Nucleus accumbens (tissue), 56 donors: ENCODE data around the gene FAM50A.

Experiments
- DNase-seq, 56 donors: peaks; one replicate each; lab custom pipeline; 2025; lab: John Stamatoyannopoulos, UW

FAM50A gene

GRCh38 chrX:154459832-154460231, 15.9 kb downstream of the FAM50A start:
- no peak for DNase-seq

GRCh38 chrX:154460326-154460725, 16.4 kb downstream of the FAM50A start:
- DNase-seq = peak in 2 of 56 donors; percentile 1 to 23

- peak in 27 of 56 donors; percentile 1 to 59 (median 10) for DNase-seq
Measured at GRCh38 chrX:154462396-154462795, 18.5 kb downstream of the FAM50A start.

- DNase-seq = no peak
Measured at GRCh38 chrX:154463611-154464220, 19.8 kb downstream of the FAM50A start.

- DNase-seq = no peak
Measured at GRCh38 chrX:154464806-154465365, 20.9 kb downstream of the FAM50A start.

- DNase-seq = no peak
Measured at GRCh38 chrX:154465601-154466000, 21.7 kb downstream of the FAM50A start.

GRCh38 chrX:154466036-154466435, 22.1 kb downstream of the FAM50A start:
- DNase-seq = no peak

- no peak for DNase-seq
Measured at GRCh38 chrX:154466907-154467306, 23.0 kb downstream of the FAM50A start.

GRCh38 chrX:154467556-154467955, 23.6 kb downstream of the FAM50A start:
- DNase-seq = no peak

- DNase-seq = no peak
Measured at GRCh38 chrX:154468217-154468616, 24.3 kb downstream of the FAM50A start.

- DNase-seq = no peak
Measured at GRCh38 chrX:154469114-154469513, 25.2 kb downstream of the FAM50A start.

- DNase-seq = no peak
Measured at GRCh38 chrX:154469880-154470279, 25.9 kb downstream of the FAM50A start.

- DNase-seq = no peak
Measured at GRCh38 chrX:154470434-154470833, 26.5 kb downstream of the FAM50A start.

- DNase-seq = no peak
Measured at GRCh38 chrX:154470914-154471568, 27.1 kb downstream of the FAM50A start.

GRCh38 chrX:154471839-154472684, 28.1 kb downstream of the FAM50A start:
- DNase-seq = no peak

GRCh38 chrX:154472685-154473632, 29.0 kb downstream of the FAM50A start:
- DNase-seq = no peak

- no peak for DNase-seq
Measured at GRCh38 chrX:154473683-154474082, 29.7 kb downstream of the FAM50A start.

- DNase-seq = no peak
Measured at GRCh38 chrX:154476821-154477220, 32.9 kb downstream of the FAM50A start.

GRCh38 chrX:154477891-154478477, 34.0 kb downstream of the FAM50A start:
- peak in 1 of 56 donors; percentile 2 for DNase-seq
